Measurements from ENCODE around the gene OPCML.

OPCML gene

DNA sequence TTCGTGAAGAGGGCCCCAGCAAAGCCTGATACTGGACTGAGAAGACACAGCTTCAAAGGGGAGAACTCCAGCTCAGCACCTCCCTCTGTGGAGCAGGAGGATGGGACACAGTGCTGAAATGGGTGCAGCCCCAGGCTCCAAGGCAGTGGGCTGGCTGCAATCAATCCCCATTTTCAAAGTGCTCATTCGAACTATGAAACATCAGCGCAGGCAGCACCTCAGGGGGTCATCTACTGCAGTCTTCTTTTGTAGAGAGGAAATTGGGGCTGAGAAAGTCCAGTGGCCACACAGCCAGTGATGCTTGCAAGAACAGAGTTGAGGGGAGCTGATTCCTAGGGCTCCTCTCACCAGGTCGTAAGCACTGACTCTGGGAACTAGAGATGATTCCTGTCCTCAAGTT is 25.1 kb downstream of the OPCML start:
- DNase-seq, result no peak
- in situ Hi-C loops (cut with HindIII; ENCODE audit: low pct_ligation_motif_present, low sequenced_read_pairs), result no loop called here
- Histone ChIP-seq H3K36me3 (replicated peaks) (no peaks in the 10 kb centered on the region), H3K27me3 (replicated peaks) (no peaks in the 10 kb centered on the region), H3K27ac (no peak overlapping the region), H3K4me3 (ENCODE audit: low read depth, low read length) (no peak overlapping the region)
- TF ChIP-seq, protein P1, sequence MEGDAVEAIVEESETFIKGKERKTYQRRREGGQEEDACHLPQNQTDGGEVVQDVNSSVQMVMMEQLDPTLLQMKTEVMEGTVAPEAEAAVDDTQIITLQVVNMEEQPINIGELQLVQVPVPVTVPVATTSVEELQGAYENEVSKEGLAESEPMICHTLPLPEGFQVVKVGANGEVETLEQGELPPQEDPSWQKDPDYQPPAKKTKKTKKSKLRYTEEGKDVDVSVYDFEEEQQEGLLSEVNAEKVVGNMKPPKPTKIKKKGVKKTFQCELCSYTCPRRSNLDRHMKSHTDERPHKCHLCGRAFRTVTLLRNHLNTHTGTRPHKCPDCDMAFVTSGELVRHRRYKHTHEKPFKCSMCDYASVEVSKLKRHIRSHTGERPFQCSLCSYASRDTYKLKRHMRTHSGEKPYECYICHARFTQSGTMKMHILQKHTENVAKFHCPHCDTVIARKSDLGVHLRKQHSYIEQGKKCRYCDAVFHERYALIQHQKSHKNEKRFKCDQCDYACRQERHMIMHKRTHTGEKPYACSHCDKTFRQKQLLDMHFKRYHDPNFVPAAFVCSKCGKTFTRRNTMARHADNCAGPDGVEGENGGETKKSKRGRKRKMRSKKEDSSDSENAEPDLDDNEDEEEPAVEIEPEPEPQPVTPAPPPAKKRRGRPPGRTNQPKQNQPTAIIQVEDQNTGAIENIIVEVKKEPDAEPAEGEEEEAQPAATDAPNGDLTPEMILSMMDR (IDR thresholded peaks at IDR 0.05; ENCODE audit: low read depth, low read length, missing control alignments), result no peak

DNA sequence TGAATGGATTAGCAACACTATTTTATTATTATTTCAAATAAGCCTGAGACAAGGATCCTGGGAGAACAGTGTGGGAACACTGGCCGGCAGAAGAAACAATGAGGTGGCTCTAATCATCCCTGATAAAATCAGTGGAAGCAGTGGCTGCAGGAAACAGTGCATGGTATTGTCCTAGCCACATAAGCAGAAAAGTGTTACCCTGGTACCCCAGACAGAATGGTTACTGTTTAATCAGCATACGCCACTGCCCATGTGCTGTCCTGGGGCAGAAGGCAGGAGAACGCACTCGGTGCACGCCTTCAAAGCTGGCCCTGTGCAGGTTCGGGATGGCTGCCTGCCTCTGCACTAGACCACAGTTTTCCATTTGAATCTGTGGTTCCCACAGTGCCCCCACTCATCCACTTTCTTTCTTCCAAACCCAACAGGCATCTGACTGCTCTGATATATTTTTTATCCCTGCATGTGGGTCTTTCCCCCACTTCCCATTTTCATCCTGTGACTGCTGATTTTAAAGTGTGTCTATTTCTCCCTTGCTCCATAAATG is 25.7 kb downstream of the OPCML start:
- Histone ChIP-seq H3K4me3 (ENCODE audit: low read depth, low read length) (no peak overlapping the region), H3K27ac (no peak overlapping the region), H3K27me3 (replicated peaks) (no peaks in the 10 kb centered on the region), H3K36me3 (replicated peaks) (no peaks in the 10 kb centered on the region)
- TF ChIP-seq, protein P1 (IDR thresholded peaks at IDR 0.05; ENCODE audit: low read depth, low read length, missing control alignments), result no peak
- DNase-seq, result no peak
- in situ Hi-C loops (cut with HindIII; ENCODE audit: low pct_ligation_motif_present, low sequenced_read_pairs), result no loop called here

DNA sequence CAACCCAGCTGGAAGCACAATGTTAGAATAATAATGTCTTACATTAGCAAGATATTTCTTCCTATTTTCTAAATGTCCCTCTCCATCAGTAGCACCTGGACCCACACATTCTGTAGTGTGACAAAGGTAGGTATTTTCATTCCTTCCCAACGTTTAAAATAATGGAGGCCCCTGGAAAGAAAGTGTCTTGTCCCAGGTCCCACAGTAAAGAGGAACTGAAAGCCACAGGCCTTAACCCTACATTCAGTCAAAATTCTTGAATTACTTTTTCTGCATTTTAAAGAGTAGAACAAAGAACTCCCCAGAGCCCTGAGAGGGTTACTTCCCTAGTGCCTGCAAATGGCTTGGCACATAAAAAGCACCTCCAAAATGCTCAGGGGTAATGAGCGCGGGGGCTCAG is 26.3 kb downstream of the OPCML start:
- Histone ChIP-seq H3K36me3 (replicated peaks) (no peaks in the 10 kb centered on the region), H3K27me3 (replicated peaks) (no peaks in the 10 kb centered on the region), H3K4me3 (ENCODE audit: low read depth, low read length) (no peak overlapping the region), H3K27ac (no peak overlapping the region)
- in situ Hi-C loops (cut with HindIII; ENCODE audit: low pct_ligation_motif_present, low sequenced_read_pairs), result no loop called here
- TF ChIP-seq, protein P1 (IDR thresholded peaks at IDR 0.05; ENCODE audit: low read depth, low read length, missing control alignments), result no peak
- no peak for DNase-seq

DNA sequence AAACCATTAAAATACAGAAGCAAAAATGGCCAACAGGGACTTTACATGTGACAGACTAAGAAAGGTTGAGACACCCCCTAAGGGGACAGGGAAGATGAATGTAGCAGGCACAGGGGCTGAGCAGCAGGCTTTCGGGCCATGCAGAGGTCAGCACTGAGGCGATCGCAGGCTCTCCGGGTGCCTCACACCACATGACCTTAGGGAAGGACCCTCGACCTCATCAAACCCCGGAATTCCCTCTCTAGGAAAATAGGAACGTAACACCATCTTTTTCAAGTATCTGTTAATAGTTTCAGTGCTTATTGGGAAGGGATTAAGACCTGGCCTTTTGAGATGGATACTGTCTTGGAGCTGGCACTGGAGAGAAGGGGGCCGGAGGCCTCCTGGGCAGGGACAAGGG is 27.4 kb downstream of the OPCML start:
- in situ Hi-C loops (cut with HindIII; ENCODE audit: low pct_ligation_motif_present, low sequenced_read_pairs), result no loop called here
- TF ChIP-seq, protein P1 (IDR thresholded peaks at IDR 0.05; ENCODE audit: low read depth, low read length, missing control alignments), result no peak
- H3K27ac ChIP-seq, result no peak overlapping the region
- no peaks in the 10 kb centered on the region for H3K27me3 ChIP-seq (replicated peaks)
- no peak for DNase-seq
- H3K4me3 ChIP-seq (ENCODE audit: low read depth, low read length), result no peak overlapping the region
- no peaks in the 10 kb centered on the region for H3K36me3 ChIP-seq (replicated peaks)

DNA sequence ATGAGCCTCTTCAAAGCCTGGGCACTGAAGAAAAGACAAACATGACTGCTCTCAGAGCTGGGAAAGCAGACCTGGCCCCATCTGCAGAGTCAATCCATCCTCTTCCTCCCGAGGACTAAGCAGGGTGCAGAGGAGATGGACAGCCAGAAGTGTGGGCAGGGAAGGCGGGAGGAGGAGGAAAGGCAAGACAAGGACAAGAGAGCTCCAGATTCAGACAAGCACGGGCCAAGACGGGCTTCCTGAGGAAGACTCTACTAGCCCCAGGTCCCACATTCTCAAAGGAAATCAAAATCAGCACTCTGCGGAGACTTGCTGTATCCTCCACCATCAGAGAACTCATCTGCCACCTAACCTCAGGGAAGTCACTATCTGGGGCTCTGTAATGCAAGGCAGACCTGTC is 28.5 kb downstream of the OPCML start:
- Histone ChIP-seq H3K4me3 (ENCODE audit: low read depth, low read length) (no peak overlapping the region), H3K27me3 (replicated peaks) (no peaks in the 10 kb centered on the region), H3K36me3 (replicated peaks) (no peaks in the 10 kb centered on the region), H3K27ac (no peak overlapping the region)
- TF ChIP-seq, protein P1 (IDR thresholded peaks at IDR 0.05; ENCODE audit: low read depth, low read length, missing control alignments), result no peak
- DNase-seq, result no peak
- in situ Hi-C loops (cut with HindIII; ENCODE audit: low pct_ligation_motif_present, low sequenced_read_pairs), result no loop called here

DNA sequence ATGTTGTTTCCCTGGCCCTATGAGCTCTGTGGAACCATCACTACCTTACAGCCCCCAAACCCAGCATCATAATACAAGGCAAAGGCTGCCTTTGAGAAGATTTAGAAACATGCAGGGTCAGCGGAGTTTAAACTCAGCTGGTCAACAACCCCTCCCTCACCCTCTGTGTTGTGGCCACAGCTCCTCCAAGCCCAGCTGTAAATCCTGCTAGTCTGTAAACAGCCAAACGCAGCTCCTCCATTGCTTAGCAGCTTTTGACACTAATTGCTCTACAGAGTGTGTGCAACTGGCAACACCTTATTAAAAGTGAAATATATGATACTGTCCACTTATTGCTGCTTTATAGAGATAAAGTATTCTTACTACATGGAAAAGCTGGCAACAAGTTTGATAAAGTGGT is 29.1 kb downstream of the OPCML start:
- TF ChIP-seq, protein P1 (IDR thresholded peaks at IDR 0.05; ENCODE audit: low read depth, low read length, missing control alignments), result no peak
- Histone ChIP-seq H3K4me3 (ENCODE audit: low read depth, low read length) (no peak overlapping the region), H3K36me3 (replicated peaks) (no peaks in the 10 kb centered on the region), H3K27me3 (replicated peaks) (no peaks in the 10 kb centered on the region), H3K27ac (no peak overlapping the region)
- in situ Hi-C loops (cut with HindIII; ENCODE audit: low pct_ligation_motif_present, low sequenced_read_pairs), result no loop called here
- DNase-seq, result no peak
